Measurements from ENCODE around the gene EMC10.

EMC10 gene

GRCh38 chr19:50488389-50489194, 12.3 kb downstream of the EMC10 start:
- no peak overlapping the region for H3K4me3 ChIP-seq (ENCODE audit: low read depth, low read length)
- TF ChIP-seq CTCF (IDR thresholded peaks at IDR 0.05; ENCODE audit: low read depth, low read length) = no peak

- no peak overlapping the region for H3K4me3 ChIP-seq (ENCODE audit: low read depth, low read length)
Measured at GRCh38 chr19:50489461-50490011, 13.2 kb downstream of the EMC10 start.

DNA sequence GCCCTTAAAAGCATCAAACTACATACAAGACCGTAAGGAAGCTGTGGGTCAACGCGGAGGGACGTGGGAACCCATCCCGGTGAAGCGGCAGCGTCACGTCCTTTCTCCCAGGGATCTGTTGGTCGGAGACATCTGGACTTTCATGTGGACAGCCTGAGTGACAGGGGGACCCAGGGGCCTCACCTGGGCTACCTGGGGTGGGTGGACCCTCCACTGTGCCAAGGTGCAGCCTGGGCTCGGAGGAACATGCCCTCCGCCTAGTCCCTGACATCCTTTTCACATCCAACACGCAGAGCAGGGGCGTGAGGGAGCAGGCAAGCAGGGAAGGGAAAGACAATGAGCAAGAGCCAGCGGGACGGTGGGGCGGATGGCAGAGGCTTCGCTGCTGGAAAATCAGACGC, 14.1 kb downstream of the EMC10 start:
- no peak for TF ChIP-seq CTCF (IDR thresholded peaks at IDR 0.05; ENCODE audit: low read depth, low read length)
- H3K4me3 ChIP-seq (ENCODE audit: low read depth, low read length) = no peak overlapping the region

More at GRCh38 chr19:50489461-50490011, 13.2 kb downstream of the EMC10 start:
- TF ChIP-seq CTCF (IDR thresholded peaks at IDR 0.05; ENCODE audit: low read depth, low read length) = no peak

DNA sequence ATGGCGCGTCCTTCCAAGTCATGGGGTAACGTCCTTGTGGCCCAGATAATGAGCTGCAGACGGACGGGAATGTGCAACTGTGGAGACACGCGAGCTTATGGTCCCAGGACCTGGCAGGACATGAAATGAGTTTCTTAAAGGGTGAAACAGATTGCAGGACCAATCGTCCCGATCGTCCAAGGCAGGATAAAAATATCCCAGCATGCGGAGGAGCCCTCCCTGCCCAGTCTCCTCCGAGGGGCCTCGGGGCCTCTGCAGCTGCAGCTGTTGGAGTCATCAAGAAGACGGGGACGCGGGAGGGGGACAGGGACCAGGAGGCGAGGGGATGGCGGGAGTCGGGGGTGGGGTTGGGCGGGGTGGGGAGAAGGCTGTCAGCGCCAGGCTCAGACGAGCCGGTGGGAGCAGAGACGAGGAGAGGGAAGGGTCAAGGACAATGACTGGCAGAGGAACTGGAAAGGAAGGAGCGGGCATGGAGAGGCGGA, 14.7 kb downstream of the EMC10 start:
- TF ChIP-seq CTCF (IDR thresholded peaks at IDR 0.05; ENCODE audit: low read depth, low read length) = no peak
- H3K4me3 ChIP-seq (ENCODE audit: low read depth, low read length) = no peak overlapping the region

DNA sequence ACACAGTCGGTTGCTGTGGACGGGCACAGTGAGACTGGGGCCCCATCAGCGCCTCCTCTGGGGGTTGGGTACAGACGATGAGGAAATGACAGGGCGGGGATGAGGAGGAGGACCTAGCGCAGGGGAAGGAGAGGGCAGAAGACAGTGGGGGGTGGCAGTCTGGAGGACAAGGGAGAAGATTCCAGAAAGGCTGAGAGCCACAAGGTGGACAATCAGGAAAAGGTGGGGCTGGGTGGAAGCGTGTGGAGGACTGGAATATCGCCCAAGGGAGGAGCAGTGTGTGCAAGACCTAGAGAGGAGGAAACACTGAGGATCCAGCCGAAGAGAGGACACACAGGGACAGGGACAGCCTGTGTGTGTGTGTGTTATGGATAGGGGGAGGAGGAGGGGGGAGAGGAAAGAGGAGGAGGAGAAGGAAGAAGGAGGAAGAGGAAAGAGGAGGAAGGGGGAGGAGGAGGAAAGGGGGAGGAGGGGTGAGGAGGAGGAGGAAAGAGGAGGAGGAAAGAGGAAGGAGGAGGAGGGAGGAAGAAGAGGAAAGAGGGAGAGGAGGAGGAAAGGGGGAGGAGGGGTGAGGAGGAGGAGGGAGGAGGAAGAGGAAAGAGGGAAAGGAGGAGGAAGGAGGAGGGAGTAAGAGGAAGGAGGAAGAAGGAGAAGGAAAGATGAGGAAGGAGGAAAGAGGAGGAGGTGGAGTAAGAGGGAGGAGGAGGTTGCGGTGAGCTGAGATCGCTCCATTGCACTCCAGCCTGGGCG, 16.2 kb downstream of the EMC10 start:
- no peak overlapping the region for H3K4me3 ChIP-seq (ENCODE audit: low read depth, low read length)
- no peak for TF ChIP-seq CTCF (IDR thresholded peaks at IDR 0.05; ENCODE audit: low read depth, low read length)

DNA sequence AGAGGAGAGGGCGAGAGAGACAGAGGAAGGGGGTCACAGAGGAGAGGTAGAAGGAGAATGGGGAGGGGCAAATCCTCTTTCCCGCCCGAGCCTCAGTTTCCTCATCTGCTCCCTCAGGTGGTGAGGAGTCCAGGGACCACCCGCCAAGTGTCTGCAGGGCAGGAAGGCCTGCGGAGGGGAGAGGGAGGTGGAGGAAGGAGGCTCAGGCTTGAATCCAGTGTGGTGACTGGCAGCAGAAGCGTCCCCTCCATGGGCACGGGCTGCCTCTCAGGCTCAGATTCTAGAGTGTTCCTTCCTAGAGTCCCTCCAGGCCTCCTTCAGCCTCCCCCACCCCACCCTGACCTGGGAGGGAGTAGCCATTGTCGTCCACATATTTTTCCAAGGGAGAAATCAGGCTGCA, 16.9 kb downstream of the EMC10 start:
- TF ChIP-seq CTCF (IDR thresholded peaks at IDR 0.05; ENCODE audit: low read depth, low read length) = no peak
- H3K4me3 ChIP-seq (ENCODE audit: low read depth, low read length) = no peak overlapping the region

Data from WI38 (cell line).